HG02610 (cell line): Measurements from ENCODE around the gene ELF1.
A peak's percentile ranks its signal among the peaks of the same experiment; 100 is the strongest.
"Not testable (repeated sequence)": the region's sequence is repeated elsewhere in the genome, so short reads cannot be mapped to it uniquely, and the experiment has no call there.

Source experiments
- ATAC-seq: cut with Tn5 transposase; IDR thresholded peaks from one replicate; pipeline ENCODE4 v1.9.1; 2021; ENCODE audit warnings: mild to moderate bottlenecking, moderate library complexity; ENCODE audit not compliant: unreplicated experiment

ELF1 gene

GRCh38 chr13:41042419-41042818 is 23.3 kb upstream of the ELF1 start:
- not testable (repeated sequence) for ATAC-seq

DNA sequence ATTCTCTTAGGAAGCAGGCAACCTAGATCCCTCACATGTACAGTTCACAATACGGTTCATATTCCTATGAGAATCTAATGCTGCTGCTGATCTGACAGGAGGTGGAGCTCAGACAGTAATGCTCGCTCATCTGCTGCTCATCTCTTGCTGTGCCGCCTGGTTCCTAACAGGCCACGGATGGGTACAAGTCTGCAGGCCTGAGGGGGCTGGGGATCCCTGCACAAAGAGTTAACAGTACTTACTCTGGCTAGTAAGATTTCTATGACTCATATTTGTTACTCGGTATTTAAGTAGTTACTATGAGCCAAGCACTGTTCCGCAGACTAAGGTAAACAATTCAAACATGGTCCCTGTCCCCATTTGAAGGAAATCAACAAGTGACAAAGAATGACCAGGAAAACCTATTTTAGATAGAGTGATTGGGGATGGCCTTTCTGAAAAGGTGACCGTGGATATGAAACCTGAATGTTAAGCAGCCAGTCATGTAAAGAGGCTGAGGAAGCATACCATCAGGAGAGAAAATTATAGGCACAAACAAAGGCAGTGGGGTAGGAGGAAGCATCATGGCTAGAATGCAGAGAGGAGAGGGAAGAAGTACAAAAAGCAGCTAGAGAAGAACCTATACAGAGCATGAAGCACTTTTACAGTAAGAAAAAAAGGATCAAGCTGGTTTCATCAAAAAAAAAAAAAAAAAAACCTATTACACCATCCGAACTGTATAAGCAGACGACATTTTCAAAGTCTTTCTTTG is 21.6 kb upstream of the ELF1 start:
- ATAC-seq: no peak

DNA sequence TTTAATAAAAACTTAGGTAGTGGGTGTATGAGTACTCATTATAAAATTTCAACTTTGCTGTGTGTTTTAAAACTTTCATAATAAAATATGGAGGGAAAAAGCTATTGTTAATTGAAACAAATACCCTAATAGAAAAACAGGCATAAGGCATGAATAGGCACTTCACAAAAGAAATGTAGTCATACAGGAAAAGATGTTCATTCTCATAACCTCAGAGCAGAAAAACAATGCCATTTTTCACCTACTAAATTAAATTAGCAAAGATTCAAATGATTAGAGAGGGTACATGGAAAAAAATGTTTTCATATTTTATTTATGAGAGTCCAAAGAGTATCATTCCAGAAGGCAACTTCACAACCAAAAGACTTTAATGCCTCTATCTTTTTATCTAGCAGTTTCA is 20.6 kb upstream of the ELF1 start:
- no peak for ATAC-seq

GRCh38 chr13:41036557-41036956 is 17.4 kb upstream of the ELF1 start:
- not testable (repeated sequence) for ATAC-seq

GRCh38 chr13:41034881-41035280 is 15.8 kb upstream of the ELF1 start:
- no peak for ATAC-seq

DNA sequence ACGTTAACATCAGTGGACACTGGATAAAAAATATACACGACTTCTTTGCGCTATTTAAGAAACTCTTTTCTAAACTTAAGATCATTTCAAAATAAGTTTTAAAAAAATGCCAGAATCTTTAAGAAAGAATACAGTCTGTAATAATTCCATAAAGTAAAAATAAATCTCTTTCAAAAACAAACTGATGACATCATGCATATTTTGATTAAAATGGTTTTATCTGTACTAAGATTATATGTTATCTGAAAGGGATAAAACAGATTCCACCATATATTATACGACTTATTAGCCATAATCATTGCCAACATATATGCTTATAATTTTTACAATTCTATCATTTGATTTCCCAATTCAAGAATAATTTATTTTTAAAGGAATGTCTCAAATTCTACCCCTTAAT is 15.3 kb upstream of the ELF1 start:
- ATAC-seq: no peak

DNA sequence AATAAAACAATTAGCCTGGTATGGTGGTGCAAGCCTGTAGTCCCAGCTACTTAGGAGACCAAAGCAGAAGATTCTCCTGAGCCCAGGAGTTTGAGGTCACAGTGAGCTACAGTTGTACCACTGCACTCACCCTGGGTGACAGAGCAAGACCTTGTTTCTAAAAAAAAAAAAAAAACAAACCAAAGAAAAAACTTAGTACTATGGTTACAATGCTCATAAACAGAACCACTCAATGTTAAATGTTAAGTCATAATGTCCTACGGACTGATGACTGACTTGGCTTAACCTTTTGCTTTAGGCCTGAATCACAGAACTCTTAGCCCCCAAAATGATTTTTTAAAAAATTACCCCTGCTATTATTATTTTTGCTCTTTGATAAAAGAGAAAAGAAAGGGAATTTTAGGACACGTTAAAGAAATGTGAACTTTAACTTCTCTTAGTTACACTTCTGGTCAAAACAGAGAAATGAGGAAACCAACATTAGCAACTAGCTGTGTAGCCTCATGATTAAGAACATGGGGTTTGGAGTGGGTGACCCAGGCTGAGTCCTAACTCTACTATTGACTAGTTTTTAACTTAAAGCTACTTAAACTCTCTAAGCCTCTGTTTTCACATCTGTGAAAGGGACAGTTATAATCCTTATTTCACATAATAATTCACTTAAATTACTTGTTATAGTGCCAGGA is 13.7 kb upstream of the ELF1 start:
- ATAC-seq: no peak

- ATAC-seq: no peak
Measured at GRCh38 chr13:41029629-41030028, 10.5 kb upstream of the ELF1 start.

- ATAC-seq: no peak
Measured at GRCh38 chr13:41028051-41028450, 8.9 kb upstream of the ELF1 start.

DNA sequence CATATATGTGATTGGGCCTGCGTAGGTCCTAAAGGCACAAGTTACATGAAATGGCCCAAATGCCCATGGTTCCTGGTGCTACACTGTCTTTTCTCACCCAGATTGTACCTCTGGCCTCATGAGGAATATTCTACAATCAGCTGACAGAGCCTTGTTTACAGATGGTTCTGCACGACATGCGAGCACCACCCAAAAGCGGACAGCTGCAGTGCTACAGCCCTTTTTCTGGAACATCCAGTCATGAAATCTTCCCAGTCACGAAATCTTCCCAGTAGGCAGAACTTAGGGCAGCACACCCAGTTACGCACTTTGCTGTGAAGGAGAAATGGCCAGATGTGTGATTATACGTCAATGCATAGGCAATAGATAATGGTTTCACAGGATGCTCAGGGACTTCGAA is 7.7 kb upstream of the ELF1 start:
- no peak for ATAC-seq

GRCh38 chr13:41025518-41025917 is 6.4 kb upstream of the ELF1 start:
- no peak for ATAC-seq

DNA sequence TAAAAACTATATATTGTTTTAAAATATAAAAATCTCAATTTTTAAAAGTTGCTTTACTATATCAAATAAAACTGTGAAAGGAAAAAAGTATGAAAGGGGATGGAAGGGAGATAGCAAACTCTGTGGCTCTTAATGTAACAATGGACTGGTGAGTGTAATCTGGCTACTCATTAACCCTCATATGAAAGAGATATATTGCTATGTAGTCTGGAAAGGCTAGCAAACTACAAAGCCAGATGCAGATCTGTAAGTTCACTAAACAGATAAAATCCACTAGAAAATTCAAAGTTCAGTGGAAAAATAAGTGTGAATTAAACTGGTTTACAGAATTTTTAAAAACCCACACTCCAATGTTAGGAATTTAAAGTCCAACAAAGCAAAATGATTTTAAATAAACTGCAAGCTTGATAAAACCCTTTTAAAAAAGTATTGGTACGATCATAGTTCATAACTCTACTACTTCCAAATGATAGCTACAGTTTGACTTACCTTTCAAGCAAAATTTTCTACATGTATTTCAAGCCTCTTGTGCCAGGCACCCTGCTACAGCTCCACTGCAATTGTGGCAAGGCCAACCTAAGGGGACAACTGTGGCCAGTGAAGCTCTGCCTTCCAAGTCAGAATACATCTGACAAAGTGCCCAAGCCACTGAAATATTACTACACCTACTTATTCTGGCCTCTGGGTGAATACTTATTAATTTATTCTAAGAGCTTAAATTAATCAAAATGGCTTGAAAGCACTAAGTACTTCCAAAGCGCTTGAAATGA is 647 bp upstream of the ELF1 start:
- ATAC-seq: no peak

GRCh38 chr13:41018602-41018948 is 541 bp downstream of the ELF1 start:
- no peak for ATAC-seq

DNA sequence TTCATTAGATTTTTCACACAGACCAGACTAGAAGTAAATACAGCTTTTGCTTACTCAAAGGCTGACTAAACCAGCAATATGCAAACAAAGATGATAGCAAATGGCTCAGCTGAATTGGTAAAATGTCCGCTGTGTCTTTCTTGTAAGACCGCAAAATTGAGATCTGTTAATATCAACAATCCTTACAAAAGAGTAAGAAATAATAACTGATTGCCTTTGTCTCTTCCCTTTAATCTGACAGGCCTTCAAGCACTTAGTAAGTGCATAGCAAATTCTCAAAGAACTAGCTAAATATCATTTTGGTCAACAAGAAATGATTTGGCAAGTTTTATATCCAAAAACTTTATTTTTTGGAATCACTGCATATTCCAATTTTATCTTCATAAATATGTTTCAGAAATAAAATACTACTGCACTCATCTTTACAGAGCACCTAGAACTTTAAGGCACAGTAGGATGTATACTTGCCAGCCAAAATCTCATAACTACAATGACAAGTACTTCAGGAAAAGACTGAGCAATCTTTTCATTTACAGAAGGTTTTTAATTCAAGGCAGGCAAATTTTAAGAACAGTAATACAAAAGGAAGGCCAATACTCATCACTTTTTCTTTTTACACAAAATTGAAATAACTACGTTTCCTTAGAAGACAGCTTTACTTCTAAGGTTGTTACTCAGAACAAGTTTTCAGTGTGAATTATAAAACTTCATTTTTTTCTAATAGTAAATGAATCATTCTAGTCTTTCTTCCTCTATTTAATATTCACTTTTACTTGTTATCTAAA is 1.1 kb downstream of the ELF1 start:
- ATAC-seq: no peak

DNA sequence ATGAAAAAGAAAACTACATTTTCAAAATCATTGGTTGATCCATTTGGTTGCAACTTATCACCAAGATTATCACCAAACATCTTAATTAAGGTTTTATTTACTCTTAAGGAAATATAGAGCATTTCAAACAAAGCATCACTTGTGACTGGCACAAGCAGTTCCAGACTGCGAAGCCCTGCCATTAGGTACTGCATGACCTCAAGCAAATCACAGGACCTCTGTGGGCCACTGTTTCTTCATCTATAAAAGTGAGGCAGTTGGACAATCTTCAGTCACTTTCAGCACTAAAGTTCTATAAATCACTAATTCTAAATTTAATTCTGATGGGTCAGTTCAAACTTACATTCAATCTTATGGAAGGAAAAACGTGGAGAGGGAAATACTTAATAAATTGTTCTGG is 2.0 kb downstream of the ELF1 start:
- no peak for ATAC-seq

DNA sequence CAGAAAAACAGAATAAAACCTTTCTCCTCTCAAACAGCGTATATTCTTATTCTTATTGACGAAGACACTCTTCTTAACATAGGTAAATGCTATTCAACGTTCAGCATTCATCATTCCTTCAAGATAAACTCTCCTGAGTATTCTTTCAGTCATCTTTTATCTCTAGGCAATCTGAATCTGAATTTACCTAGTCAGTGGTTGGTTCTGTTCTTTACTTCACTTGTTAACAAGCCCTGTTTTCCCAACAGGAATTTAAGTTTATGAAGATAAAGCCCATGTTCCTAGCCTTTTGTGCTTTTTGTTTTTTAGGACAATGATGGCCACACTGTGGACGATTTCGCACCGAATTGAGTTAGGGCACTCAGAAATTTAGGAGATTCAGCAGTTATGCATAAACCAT is 3.2 kb downstream of the ELF1 start:
- no peak for ATAC-seq

- ATAC-seq: peak; percentile 61
Measured at GRCh38 chr13:41013835-41014234, 5.3 kb downstream of the ELF1 start.

- no peak for ATAC-seq
Measured at GRCh38 chr13:41012536-41012935, 6.6 kb downstream of the ELF1 start.

DNA sequence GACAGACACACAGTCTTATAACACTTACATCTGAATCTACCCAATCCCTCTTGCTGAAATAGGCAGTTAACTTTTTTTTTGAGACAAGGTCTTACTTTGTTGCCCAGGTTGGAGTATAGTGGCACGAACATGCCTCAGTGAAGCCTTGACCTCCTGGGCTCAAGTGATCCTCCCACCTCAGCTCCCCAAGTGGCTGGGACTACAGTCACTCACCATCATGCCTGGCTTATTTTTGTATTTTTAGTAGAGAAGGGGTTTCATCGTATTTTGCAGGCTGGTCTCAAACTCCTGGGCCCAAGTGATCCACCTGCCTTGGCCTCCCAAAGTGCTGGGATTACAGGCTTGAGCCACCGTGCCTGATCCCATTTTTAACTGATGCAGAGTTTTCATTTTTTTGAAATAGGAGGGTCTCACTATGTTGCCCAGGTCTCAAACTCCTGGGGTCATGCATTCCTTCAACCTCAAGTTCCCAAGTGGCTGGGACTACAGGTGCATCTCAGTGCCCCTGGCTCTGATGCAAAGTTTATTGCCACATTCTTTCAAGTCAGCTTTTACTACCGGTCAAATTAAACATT is 7.6 kb downstream of the ELF1 start:
- no peak for ATAC-seq

DNA sequence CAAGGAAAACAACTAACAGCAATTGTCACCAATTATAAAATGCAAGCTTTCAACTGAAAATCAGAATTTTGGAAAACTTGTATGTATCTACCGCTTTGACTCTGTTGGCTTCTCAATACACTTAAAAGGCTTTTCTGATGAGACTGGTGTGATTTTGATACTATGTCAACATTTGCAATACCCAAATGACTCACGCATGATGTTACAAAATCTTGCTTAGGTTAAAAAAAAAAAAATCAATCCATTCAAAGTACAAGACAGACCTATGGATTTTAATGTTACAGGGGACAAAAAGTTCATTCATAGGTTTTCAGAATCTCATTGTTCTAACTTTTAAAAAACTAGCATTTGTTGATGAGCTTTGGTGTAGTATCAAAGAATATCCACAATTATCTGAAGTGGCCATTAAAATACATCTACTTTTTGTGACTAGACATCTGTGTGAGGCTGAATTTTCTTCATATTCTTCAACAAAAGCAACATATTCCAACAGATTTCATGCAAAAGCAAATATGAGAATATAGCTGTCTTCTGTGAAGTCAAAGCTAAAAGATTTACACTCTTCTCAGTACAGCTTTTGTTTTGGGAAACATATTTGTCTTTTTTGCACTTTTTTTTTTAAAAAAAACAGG is 10.7 kb downstream of the ELF1 start:
- peak; percentile 44 for ATAC-seq
